ENCODE results near the gene CFAP157. TPM values are rescaled to one million over a fixed set of nuclear protein-coding genes. Genes with fewer than 3 reads are reported as not detected.

Gene CFAP157
- total RNA-seq, 1 experiment from 2014 or later = 0.68 TPM

- H4K20me1 ChIP-seq (ENCODE audit: insufficient read depth) = no peaks in the 10 kb centered on the region
- no peak overlapping the region for H3K4me3 ChIP-seq
- no peak overlapping the region for H3K4me2 ChIP-seq
- ChIA-PET CTCF (no interaction called here), POLR2A (ENCODE audit: unreplicated experiment) (no interaction called here)
- H3K36me3 ChIP-seq (ENCODE audit: low read depth) = no peaks in the 10 kb centered on the region
- no peaks in the 10 kb centered on the region for H3K9me3 ChIP-seq (ENCODE audit: insufficient read depth, low read depth)
- no peak overlapping the region for H3K27ac ChIP-seq
- intact Hi-C loops (cut with micrococcal nuclease; ENCODE audit: unreplicated experiment) = no loop called here
- DNase-seq = no peak
- no peaks in the 10 kb centered on the region for H3K79me2 ChIP-seq (ENCODE audit: low read depth)
- TF ChIP-seq EZH2 (IDR thresholded peaks at IDR 0.05; ENCODE audit: low read depth) (no peak), CTCF (conservative IDR thresholded peaks at IDR 0.05) (no peak)
- no peaks in the 10 kb centered on the region for H3F3A ChIP-seq (ENCODE audit: insufficient read depth, low read depth)
- no TSS peak for BruUV-seq (replicated peaks)
- no peaks in the 10 kb centered on the region for H3K4me1 ChIP-seq (replicated peaks; ENCODE audit: insufficient read depth)
- no peaks in the 10 kb centered on the region for H3K9me2 ChIP-seq (ENCODE audit: insufficient read depth)
- no peaks in the 10 kb centered on the region for H3K27me3 ChIP-seq (ENCODE audit: insufficient read depth, low read depth)
- H2AFZ ChIP-seq = no peak overlapping the region
These were observed 30.1 kb upstream of the CFAP157 start for GRCh38 chr9:127676638-127677037.

GRCh38 chr9:127679506-127679905, 27.3 kb upstream of the CFAP157 start:
- TF ChIP-seq EZH2 (IDR thresholded peaks at IDR 0.05; ENCODE audit: low read depth) (no peak), CTCF (conservative IDR thresholded peaks at IDR 0.05) (no peak)
- POLR2A ChIA-PET (ENCODE audit: unreplicated experiment) = interaction anchor here (1.0 kb wide), 1 partner anchor 55 kb away, joined by 4 read pairs; the partner anchor contains the start of gene TOR2A
- no peak overlapping the region for H3K4me2 ChIP-seq
- no peaks in the 10 kb centered on the region for H3K9me2 ChIP-seq (ENCODE audit: insufficient read depth)
- no peaks in the 10 kb centered on the region for H3K9me3 ChIP-seq (ENCODE audit: insufficient read depth, low read depth)
- no peaks in the 10 kb centered on the region for H3F3A ChIP-seq (ENCODE audit: insufficient read depth, low read depth)
- no peak overlapping the region for H2AFZ ChIP-seq
- BruUV-seq (replicated peaks) = no TSS peak
- no peak for DNase-seq
- H3K27me3 ChIP-seq (ENCODE audit: insufficient read depth, low read depth) = no peaks in the 10 kb centered on the region
- H3K27ac ChIP-seq = no peak overlapping the region
- H3K4me1 ChIP-seq (replicated peaks; ENCODE audit: insufficient read depth) = peaks cover 6% of the 10 kb centered on the region
- H4K20me1 ChIP-seq (ENCODE audit: insufficient read depth) = no peaks in the 10 kb centered on the region
- no peaks in the 10 kb centered on the region for H3K36me3 ChIP-seq (ENCODE audit: low read depth)
- H3K4me3 ChIP-seq = no peak overlapping the region
- no peaks in the 10 kb centered on the region for H3K79me2 ChIP-seq (ENCODE audit: low read depth)
- intact Hi-C loops (cut with micrococcal nuclease; ENCODE audit: unreplicated experiment) = no loop called here
- CTCF ChIA-PET = no interaction called here

GRCh38 chr9:127680226-127680625, 26.6 kb upstream of the CFAP157 start:
- Histone ChIP-seq H3K4me3 (no peak overlapping the region), H3K27me3 (ENCODE audit: insufficient read depth, low read depth) (no peaks in the 10 kb centered on the region), H3K4me1 (replicated peaks; ENCODE audit: insufficient read depth) (peaks cover 10% of the 10 kb centered on the region), H3K9me3 (ENCODE audit: insufficient read depth, low read depth) (no peaks in the 10 kb centered on the region), H3F3A (ENCODE audit: insufficient read depth, low read depth) (no peaks in the 10 kb centered on the region), H4K20me1 (ENCODE audit: insufficient read depth) (no peaks in the 10 kb centered on the region), H3K27ac (no peak overlapping the region), H3K79me2 (ENCODE audit: low read depth) (no peaks in the 10 kb centered on the region), H3K36me3 (ENCODE audit: low read depth) (no peaks in the 10 kb centered on the region), H2AFZ (no peak overlapping the region), H3K4me2 (no peak overlapping the region), H3K9me2 (ENCODE audit: insufficient read depth) (no peaks in the 10 kb centered on the region)
- ChIA-PET CTCF (no interaction called here), POLR2A (ENCODE audit: unreplicated experiment) (interaction anchor here (0.6 kb wide), 1 partner anchor 31 kb away, joined by 3 read pairs; no protein-coding TSS in a partner anchor)
- DNase-seq = no peak
- no TSS peak for BruUV-seq (replicated peaks)
- TF ChIP-seq EZH2 (IDR thresholded peaks at IDR 0.05; ENCODE audit: low read depth) (no peak), CTCF (conservative IDR thresholded peaks at IDR 0.05) (no peak)
- intact Hi-C loops (cut with micrococcal nuclease; ENCODE audit: unreplicated experiment) = loop anchor here (10.0 kb wide), 1 partner anchor 65 kb away; the partner anchor contains the start of gene STXBP1
